Cardiac septum (tissue), 1 donor: ENCODE results near the gene MIS12. TPM values are rescaled to one million over a fixed set of nuclear protein-coding genes. Genes with fewer than 3 reads are reported as not detected.

Experiments used
- DNase-seq: peaks from one replicate; pipeline ENCODE4 v3.0.0-alpha.2; 2020; ENCODE audit warnings: low spot score
- intact Hi-C: fragments of 100-400 bp; cut with DNase I; formaldehyde crosslinking; loops from one replicate; pipeline ENCODE4 v1.14.0; 2022
- long read RNA-seq: library from polyadenylated mRNA; unstranded; transcript quantifications from one replicate; pipeline ENCODE4 v2.0.0, GENCODE V29; 2021
- total RNA-seq: library from RNA; stranded (reverse); fragmentation: NEBNext Ultra II Directional; extraction: Animal tissue kit (Norgen Biotek cat#: 25700); gene quantifications from one replicate; pipeline ENCODE4 v1.2.1, GENCODE V29; 2021
- donor health status: DM: no; HTN: no; CAD: no.

MIS12 gene
- total RNA-seq, result 12.5 TPM
- long read RNA-seq, transcript MIS12-206 (3 exons, 2,691 nt), result minor isoform, 5 of 19 reads
- long read RNA-seq, transcript MIS12-202 (2 exons, 2,204 nt), result major isoform, 6 of 19 reads
- long read RNA-seq, partial matches to known transcripts, result 1 of 19 reads
- long read RNA-seq, other reads (novel, unspliced or antisense), result 7 of 19 reads

DNA sequence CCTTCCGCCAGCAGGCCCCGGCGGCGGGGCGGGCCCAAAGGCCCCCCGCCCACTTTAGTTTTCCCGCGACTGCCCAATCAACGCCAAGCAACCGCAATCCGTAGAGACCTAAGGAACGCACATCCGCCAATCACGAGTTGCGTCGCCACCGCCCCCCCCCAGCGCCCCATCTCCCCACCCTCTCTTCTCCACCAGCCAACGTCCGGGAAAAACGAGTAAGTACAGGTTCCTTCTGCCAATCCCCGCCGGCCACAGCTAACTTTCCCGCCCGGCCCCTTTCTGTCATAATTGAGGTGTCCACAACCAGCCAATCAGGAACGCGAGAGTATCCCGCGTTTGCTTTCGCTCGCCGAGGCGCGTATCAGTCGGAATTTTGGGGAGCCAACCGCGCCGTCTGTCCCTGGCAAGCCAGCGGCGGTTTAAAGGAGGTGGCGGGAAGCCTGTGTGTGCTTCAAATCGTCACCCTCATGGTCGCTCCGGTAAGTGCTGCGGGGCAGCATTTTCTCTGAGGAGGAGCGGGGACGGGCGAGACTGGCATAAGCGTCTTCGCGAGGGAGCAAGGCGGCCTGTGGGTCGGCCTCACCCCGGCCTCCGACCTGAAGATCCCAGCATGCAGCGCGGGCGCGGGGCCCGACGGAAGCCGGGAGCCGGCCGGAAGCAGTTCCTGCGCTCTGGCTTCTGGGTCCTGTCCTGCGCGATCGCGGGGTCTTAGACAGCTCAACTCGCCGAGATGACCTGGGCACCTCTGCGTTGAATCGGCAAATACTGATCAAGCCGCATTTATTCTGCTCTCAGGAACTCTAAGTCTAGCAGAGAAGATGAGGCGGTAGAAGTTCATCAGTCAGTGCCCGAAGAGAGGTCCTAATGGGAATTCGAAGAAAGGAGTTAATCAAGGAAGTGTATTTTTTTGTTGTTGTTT is at the start of gene MIS12:
Gene MIS12 (plus strand): TSS at position 361 of the 919 bp plus-strand sequence. CDS start 2,297 bp downstream, outside the sequence.
- DNase-seq, result peak; percentile 99
- intact Hi-C loops, result loop anchor here (2.0 kb wide), 1 partner anchor 18 kb away; the partner anchor contains the start of gene DHX33

DNA sequence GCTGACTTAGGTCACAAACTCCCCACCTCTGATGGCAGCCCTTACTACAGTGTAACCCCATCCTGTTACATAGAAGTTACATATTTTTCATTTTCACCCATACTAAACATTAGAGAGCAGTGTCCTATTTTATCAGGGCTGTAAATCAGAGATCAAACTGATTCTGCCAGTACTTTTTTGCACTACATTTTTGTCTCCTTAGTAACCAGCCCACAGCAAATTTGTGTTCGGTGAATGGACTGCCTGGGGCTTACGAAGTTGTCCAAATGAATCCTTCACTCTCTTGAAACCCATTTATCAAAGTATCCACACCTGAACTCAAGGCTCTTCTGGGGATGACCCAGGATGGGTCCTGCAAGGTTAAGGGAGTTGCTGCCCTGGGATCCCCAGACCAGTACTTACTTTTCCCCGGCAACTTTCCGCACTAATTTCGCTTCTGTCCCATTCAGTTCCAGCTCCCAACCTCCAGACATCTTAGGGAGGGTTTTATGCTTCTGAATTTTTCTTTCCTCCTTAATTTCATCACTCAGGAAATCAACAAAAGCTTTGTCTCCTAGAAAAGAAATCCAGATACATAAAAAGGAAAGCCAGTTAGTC is 48.5 kb upstream of the MIS12 start:
- intact Hi-C loops, result loop anchor here (10.0 kb wide), 1 partner anchor 193 kb away; no protein-coding TSS in a partner anchor
- no peak for DNase-seq

DNA sequence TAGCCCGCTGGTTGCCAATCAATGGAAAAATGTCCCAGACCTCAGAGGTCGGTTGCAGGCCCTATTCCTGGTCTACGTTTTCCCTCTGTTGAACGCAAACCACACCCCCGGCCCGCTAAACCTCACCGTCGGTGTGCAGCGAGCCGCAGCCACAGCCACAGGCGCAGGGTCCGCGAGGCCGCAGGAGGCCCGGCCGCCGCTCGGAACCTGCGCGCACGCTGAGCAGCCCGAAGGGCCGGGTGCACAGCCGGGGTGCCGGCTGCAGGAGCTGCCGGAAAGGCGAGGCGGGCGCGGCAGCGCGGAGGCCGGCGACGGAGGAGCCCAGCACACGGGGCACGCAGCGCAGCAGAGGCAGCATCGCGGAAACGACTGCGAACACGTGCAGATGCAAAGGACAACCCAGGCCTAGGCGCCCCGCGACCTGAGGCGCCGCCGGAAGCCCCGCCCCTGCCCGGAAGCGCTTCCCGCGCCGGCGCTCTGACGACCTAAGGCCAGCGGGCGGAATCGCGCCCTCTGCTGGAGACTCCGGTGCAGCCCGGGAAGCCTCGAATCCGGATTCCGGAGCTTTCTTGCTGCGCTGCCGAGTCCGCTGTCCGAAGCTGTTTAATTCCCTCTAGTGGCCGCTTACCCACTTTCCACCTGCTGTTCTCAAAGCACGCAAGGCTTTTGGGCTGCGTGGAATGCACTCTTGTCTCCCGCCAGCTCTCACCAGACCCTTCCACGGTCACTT is 47.5 kb upstream of the MIS12 start, which contains the start of gene C1QBP:
Gene C1QBP (minus strand): TSS at position 440 of the 730 bp plus-strand sequence. CDS start 82 bp downstream, at position 358.
- intact Hi-C loops, result loop anchor here (1.0 to 10.0 kb wide), 3 partner anchors 18 to 194 kb away; partner anchors contain the start of gene DHX33
- peak; percentile 95 for DNase-seq

- intact Hi-C loops, result loop anchor here (1.0 to 10.0 kb wide), 3 partner anchors 18 to 195 kb away; partner anchors contain the start of gene DHX33
- DNase-seq, result no peak
Observed at GRCh38 chr17:5439446-5439764, 47.0 kb upstream of the MIS12 start.

- intact Hi-C loops, result no loop called here
- no peak for DNase-seq
Observed at GRCh38 chr17:5443728-5444127, 42.6 kb upstream of the MIS12 start.

DNA sequence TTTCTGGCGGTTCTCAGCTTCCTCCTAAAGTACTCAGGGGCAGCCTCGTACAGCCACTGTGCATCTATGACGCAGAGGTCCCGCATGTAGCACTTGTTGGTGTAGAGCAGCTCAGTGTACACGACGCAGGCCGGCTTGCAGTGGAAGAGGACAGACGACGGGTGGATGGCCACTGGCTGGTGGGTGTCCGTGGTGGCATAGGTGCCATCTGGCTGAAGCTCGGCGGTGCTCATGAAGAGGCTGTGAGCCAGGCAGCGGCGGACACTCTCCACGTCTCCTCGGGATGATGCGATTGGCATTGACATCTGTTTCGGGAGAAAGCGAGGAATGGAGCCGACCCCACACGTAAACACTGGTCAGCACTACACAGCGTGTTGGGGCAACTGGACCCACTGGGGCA is 42.2 kb upstream of the MIS12 start:
- intact Hi-C loops, result no loop called here
- DNase-seq, result no peak

DNA sequence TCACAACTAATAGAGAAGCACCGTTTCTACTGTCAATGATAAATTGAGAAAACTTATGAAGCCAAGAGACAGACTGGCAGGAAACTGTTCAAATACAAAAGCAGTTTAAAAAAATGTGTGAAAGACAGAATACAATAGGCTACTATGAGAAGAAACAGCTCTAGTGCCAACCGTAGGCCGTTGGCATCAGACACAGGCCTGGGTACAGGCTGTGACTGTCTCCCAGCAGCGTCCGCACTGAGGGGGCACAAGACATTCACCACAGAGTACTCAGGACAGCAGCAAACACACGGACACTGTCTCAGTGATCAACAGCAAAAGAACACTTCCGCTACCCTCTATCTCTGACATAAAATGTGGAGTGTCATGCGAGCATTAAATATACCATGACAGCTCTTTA is 39.6 kb upstream of the MIS12 start:
- intact Hi-C loops, result no loop called here
- no peak for DNase-seq

DNA sequence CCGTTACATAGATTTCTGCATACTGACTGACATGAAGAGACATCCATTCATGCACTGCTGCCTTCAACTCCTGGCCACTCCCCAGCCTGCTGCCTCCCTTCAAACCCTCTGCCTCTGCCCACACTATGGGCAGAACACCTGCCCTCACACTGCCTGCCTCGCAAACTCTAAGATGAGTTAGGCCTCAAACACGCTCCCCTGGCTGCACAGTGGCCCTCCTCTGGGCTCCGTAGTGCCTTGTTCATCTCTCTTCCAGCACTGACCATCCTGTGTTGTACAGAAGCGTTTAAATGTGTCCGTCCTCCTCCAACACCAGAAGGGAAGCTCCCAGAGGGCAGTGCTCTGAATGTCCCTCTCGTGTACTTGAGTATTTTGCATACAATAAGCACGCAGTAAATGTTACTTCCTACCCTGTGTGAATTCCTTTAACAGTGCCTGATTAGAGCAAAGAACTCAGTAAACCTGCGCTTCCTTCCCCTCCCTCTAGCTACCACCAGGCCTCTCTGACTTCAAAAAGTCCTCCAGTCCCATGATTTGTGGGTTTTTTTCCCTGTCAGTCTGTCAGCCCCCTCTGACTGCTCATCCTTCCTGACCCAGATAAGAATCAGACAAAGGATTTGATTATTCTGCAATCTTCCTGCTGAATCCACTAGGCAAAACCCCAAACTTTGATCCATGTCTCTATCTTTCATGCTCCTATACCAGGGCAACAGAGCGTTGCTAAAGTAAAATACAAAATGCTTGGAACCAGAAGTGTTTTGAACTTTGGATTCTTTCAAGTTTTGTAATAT is 21.5 kb upstream of the MIS12 start:
- intact Hi-C loops, result no loop called here
- no peak for DNase-seq

GRCh38 chr17:5466295-5466694 is 20.1 kb upstream of the MIS12 start:
- DNase-seq, result no peak
- intact Hi-C loops, result no loop called here

- intact Hi-C loops, result no loop called here
Observed at GRCh38 chr17:5467416-5467815, 18.9 kb upstream of the MIS12 start.

GRCh38 chr17:5468075-5468473 is 18.3 kb upstream of the MIS12 start:
- intact Hi-C loops, result loop anchor here (1.0 to 2.0 kb wide), 2 partner anchors 19 to 29 kb away; partner anchors contain the start of genes C1QBP, DERL2 and MIS12
- no peak for DNase-seq

More at GRCh38 chr17:5467416-5467815, 18.9 kb upstream of the MIS12 start:
- DNase-seq, result no peak

DNA sequence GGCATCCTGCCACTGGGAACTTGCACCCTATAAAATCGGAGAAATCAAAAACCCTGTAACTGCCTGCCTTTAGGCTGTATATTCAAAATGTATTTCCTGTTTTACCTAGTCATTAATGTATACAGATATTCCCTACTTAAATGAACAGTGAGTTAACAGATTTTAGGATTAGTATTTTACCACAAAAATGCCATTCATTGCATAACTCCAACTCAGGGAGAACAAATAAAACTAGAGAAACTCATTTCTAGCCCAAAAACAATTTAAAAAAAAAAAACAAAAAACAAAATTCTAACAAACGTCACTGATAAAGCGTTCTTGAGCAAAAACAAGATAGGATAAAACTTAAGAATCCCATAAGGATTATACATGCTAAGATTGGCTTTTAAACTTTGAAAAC is 13.9 kb upstream of the MIS12 start:
- intact Hi-C loops, result no loop called here
- no peak for DNase-seq

DNA sequence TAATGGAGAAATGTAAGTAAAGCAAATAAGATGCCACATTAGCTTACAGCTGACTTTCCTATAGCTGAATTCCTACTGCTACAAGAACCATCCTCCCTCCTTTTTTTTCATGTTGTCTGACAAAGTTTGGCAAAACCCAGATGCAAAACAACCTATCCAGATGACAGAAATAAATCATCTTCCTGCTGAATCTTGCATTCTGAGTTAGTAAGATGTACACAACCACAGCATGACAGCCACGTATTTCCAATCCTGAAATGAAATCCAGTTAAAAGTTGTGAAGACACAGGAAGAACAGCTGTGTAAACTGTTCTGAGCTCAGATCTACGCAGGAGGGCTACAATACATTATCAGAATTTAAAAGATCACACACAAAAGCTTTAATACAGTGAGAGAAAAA is 12.5 kb upstream of the MIS12 start:
- intact Hi-C loops, result no loop called here
- DNase-seq, result no peak

GRCh38 chr17:5478992-5479391 is 7.4 kb upstream of the MIS12 start:
- no peak for DNase-seq
- intact Hi-C loops, result no loop called here

DNA sequence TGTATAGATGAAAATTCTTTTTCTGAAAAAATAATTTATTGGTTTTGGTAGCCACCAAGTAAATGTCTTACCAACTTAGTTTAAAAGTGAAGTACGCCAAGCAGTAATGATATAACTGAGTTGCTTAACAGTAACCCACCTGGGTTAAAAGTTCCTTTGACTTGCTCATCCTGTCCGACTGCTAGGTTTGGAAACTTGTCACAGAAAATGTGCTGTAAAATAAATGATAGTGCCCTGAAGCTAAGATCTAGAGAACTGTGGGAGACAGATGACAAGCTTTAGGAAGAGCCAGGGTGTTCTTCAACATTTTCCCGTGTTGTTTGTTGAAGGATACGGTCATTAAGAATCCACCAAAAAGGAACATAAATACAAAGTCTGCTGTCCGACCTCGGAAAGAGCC is 5.4 kb upstream of the MIS12 start:
- DNase-seq, result no peak
- intact Hi-C loops, result no loop called here

GRCh38 chr17:5481451-5481850 is 4.9 kb upstream of the MIS12 start:
- intact Hi-C loops, result no loop called here
- no peak for DNase-seq

DNA sequence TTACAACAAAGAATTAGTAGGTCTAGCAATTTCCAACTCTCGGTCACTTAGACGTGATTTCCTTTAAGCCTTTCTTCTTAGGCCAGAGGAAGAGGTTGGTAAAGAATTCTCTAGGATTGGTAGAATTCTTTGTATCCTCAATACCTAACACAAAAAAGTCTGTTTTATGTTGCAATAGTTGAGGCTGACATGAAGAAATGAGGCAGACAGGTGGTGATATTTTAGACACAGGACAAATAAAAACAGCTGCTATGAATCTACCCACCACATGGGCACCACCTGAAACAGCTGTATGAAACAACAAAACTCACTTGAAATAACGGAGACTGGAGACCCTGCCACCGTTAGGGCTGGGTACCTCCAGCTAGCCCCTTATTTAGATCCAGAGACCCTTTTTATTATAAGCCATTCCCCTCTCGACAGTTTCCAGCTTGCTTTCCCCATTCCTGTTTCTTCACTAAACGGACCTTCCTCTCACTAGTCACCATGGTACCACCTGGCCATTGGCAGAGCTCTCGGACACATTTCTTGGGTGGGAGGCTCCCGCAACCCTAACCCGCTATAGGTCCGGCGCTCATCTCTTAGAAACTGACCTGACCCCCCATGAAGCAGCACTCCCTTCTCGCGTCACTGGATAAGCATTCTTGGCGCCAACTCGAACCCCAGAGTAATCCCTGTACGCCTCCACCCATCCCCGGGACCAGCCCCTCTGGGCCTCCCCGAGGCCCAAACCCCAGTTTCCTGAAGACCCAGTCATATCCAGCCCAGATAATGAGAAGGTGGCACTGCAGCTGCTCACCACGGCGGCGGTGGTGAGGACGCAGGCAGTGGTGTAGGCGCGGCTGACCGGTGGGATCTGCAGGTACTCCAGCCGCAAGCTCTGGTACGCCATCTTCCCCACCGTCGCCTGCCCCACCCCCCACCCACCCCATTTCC is 828 bp upstream of the MIS12 start, which contains the start of gene DERL2:
Gene DERL2 (minus strand): TSS at position 909 of the 936 bp plus-strand sequence. CDS start 17 bp downstream, at position 892.
- DNase-seq, result no peak
- intact Hi-C loops, result loop anchor here (2.0 kb wide), 1 partner anchor 17 kb away; the partner anchor contains the start of gene DHX33

DNA sequence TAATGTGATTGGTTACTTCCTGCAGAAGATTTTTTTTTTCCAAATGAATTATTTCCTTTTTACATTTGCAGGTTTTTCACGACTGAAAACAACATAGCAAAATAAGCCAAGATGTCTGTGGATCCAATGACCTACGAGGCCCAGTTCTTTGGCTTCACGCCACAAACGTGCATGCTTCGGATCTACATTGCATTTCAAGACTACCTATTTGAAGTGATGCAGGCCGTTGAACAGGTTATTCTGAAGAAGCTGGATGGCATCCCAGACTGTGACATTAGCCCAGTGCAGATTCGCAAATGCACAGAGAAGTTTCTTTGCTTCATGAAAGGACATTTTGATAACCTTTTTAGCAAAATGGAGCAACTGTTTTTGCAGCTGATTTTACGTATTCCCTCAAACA is 2.4 kb downstream of the MIS12 start:
- no peak for DNase-seq
- intact Hi-C loops, result no loop called here
